Mesendoderm (in vitro differentiated cells): ENCODE measurements around the gene BARHL2.

Experiments
- DNase-seq: peaks from one replicate; pipeline ENCODE4 v3.0.0; 2013
- H2AK5ac ChIP-seq: 2 replicates; pipeline ENCODE4 v1.6.1; 2013; ENCODE audit warnings: low read length, inconsistent platforms
- H2BK120ac ChIP-seq: 2 replicates; pipeline ENCODE4 v1.6.1; 2013; ENCODE audit warnings: low read depth, mild to moderate bottlenecking, low read length, moderate library complexity, mixed read lengths
- H2BK15ac ChIP-seq: replicated peaks from 2 replicates; pipeline ENCODE4 v1.6.1; 2013; ENCODE audit warnings: low read depth, mild to moderate bottlenecking, moderate library complexity
- H2BK5ac ChIP-seq: 2 replicates; pipeline ENCODE4 v1.6.1; 2013; ENCODE audit warnings: low read length, inconsistent platforms
- H3K18ac ChIP-seq: 2 replicates; pipeline ENCODE4 v1.6.1; 2013; ENCODE audit warnings: mild to moderate bottlenecking, low read length, mixed read lengths
- H3K23ac ChIP-seq: one replicate; pipeline ENCODE4 v1.6.1; 2013; ENCODE audit warnings: low read length
- H3K27ac ChIP-seq: 2 replicates; pipeline ENCODE4 v1.5.1; 2013; ENCODE audit warnings: low read depth, mild to moderate bottlenecking, inconsistent platforms, low read length, moderate library complexity
- H3K27me3 ChIP-seq: 2 replicates; pipeline ENCODE4 v1.6.1; 2013; ENCODE audit warnings: low read length, control low read depth, mild to moderate bottlenecking, inconsistent platforms; ENCODE audit not compliant: insufficient read depth, poor library complexity
- H3K36me3 ChIP-seq: 2 replicates; pipeline ENCODE4 v1.6.1; 2013; ENCODE audit warnings: low read length, inconsistent platforms; ENCODE audit not compliant: control insufficient read depth, insufficient read depth
- H3K4ac ChIP-seq: one replicate; pipeline ENCODE4 v1.6.1; 2013; ENCODE audit warnings: low read depth, mild to moderate bottlenecking, low read length, moderate library complexity
- H3K4me1 ChIP-seq: 2 replicates; pipeline ENCODE4 v1.6.1; 2013; ENCODE audit warnings: low read depth, low read length, inconsistent platforms; ENCODE audit not compliant: control insufficient read depth
- H3K4me2 ChIP-seq: 2 replicates; pipeline ENCODE4 v1.6.1; 2013; ENCODE audit warnings: low read length
- H3K4me3 ChIP-seq: 2 replicates; pipeline ENCODE4 v1.5.1; 2013; ENCODE audit warnings: mild to moderate bottlenecking, low read length
- H3K56ac ChIP-seq: one replicate; pipeline ENCODE4 v1.6.1; 2013; ENCODE audit warnings: low read length
- H3K79me1 ChIP-seq: 2 replicates; pipeline ENCODE4 v1.6.1; 2013; ENCODE audit warnings: low read length, inconsistent platforms
- H3K79me2 ChIP-seq: 2 replicates; pipeline ENCODE4 v1.6.1; 2013; ENCODE audit warnings: mild to moderate bottlenecking, low read length; ENCODE audit not compliant: control insufficient read depth, insufficient read depth
- H3K9ac ChIP-seq: 2 replicates; pipeline ENCODE4 v1.6.1; 2013; ENCODE audit warnings: low read length, inconsistent platforms
- H4K5ac ChIP-seq: one replicate; pipeline ENCODE4 v1.6.1; 2013; ENCODE audit warnings: low read length
- H4K8ac ChIP-seq: one replicate; pipeline ENCODE4 v1.6.1; 2013; ENCODE audit warnings: low read depth, mild to moderate bottlenecking, control low read depth, low read length, moderate library complexity
- WGBS: extraction: QIAGEN DNeasy Blood & Tissue Kit; methylation state at CpG from one replicate; pipeline ENCODE4 v1.1.7; 2013; ENCODE audit warnings: low lambda C conversion rate, missing lambda C conversion rate; ENCODE audit not compliant: insufficient coverage; ENCODE audit errors: extremely low coverage; 5-methylcytosine and 5-hydroxymethylcytosine counted together

Gene BARHL2

GRCh38 chr1:90722874-90723589 is 5.9 kb upstream of the BARHL2 start:
- H3K18ac ChIP-seq: no peak overlapping the region
- H3K4me2 ChIP-seq: peak overlapping the region; percentile 31
- DNase-seq: no peak
- no peak overlapping the region for H3K56ac ChIP-seq
- no peak overlapping the region for H2BK120ac ChIP-seq
- H3K27me3 ChIP-seq: peaks cover 72% of the 10 kb centered on the region
- no peaks in the 10 kb centered on the region for H3K79me2 ChIP-seq
- H2BK15ac ChIP-seq: no peak overlapping the region
- no peak overlapping the region for H3K9ac ChIP-seq
- H4K8ac ChIP-seq: no peak overlapping the region
- H3K4me3 ChIP-seq: no peak overlapping the region
- H2AK5ac ChIP-seq: no peak overlapping the region
- no peak overlapping the region for H3K27ac ChIP-seq
- no peaks in the 10 kb centered on the region for H3K36me3 ChIP-seq
- H4K5ac ChIP-seq: no peak overlapping the region
- H3K79me1 ChIP-seq: no peaks in the 10 kb centered on the region
- H3K4ac ChIP-seq: no peak overlapping the region
- H3K23ac ChIP-seq: no peak overlapping the region
- H2BK5ac ChIP-seq: no peak overlapping the region
- peaks cover 7% of the 10 kb centered on the region for H3K4me1 ChIP-seq
- WGBS: no CpG with 5 or more reads among the region's 12 CpGs

GRCh38 chr1:90721210-90722194 is 4.4 kb upstream of the BARHL2 start:
- no peak overlapping the region for H3K18ac ChIP-seq
- H3K27me3 ChIP-seq: peaks cover 72% of the 10 kb centered on the region
- no peak overlapping the region for H3K9ac ChIP-seq
- DNase-seq: peak; percentile 87
- no peak overlapping the region for H3K4ac ChIP-seq
- no peak overlapping the region for H2BK15ac ChIP-seq
- WGBS: no CpG with 5 or more reads among the region's 15 CpGs
- no peak overlapping the region for H3K4me3 ChIP-seq
- H4K8ac ChIP-seq: no peak overlapping the region
- H3K4me1 ChIP-seq: peaks cover 5% of the 10 kb centered on the region
- no peak overlapping the region for H2BK120ac ChIP-seq
- no peak overlapping the region for H2BK5ac ChIP-seq
- no peak overlapping the region for H4K5ac ChIP-seq
- H3K79me1 ChIP-seq: no peaks in the 10 kb centered on the region
- H3K4me2 ChIP-seq: no peak overlapping the region
- H3K27ac ChIP-seq: no peak overlapping the region
- no peaks in the 10 kb centered on the region for H3K36me3 ChIP-seq
- no peaks in the 10 kb centered on the region for H3K79me2 ChIP-seq
- no peak overlapping the region for H3K23ac ChIP-seq
- no peak overlapping the region for H2AK5ac ChIP-seq
- no peak overlapping the region for H3K56ac ChIP-seq

GRCh38 chr1:90720145-90720636 is 3.1 kb upstream of the BARHL2 start:
- Histone ChIP-seq H2BK15ac (no peak overlapping the region), H3K4me3 (no peak overlapping the region), H3K27ac (no peak overlapping the region), H3K79me2 (no peaks in the 10 kb centered on the region), H3K18ac (no peak overlapping the region), H3K79me1 (no peaks in the 10 kb centered on the region), H2AK5ac (no peak overlapping the region), H3K4me1 (peaks cover 2% of the 10 kb centered on the region), H3K56ac (peak overlapping the region; percentile 67), H4K8ac (no peak overlapping the region), H3K36me3 (no peaks in the 10 kb centered on the region), H2BK120ac (no peak overlapping the region), H3K23ac (peak overlapping the region; percentile 57), H3K4ac (no peak overlapping the region), H3K9ac (peak overlapping the region; percentile 22), H3K4me2 (peak overlapping the region; percentile 61), H3K27me3 (peaks cover 73% of the 10 kb centered on the region), H4K5ac (no peak overlapping the region), H2BK5ac (no peak overlapping the region)
- no peak for DNase-seq
- WGBS: no CpG with 5 or more reads among the region's 14 CpGs

DNA sequence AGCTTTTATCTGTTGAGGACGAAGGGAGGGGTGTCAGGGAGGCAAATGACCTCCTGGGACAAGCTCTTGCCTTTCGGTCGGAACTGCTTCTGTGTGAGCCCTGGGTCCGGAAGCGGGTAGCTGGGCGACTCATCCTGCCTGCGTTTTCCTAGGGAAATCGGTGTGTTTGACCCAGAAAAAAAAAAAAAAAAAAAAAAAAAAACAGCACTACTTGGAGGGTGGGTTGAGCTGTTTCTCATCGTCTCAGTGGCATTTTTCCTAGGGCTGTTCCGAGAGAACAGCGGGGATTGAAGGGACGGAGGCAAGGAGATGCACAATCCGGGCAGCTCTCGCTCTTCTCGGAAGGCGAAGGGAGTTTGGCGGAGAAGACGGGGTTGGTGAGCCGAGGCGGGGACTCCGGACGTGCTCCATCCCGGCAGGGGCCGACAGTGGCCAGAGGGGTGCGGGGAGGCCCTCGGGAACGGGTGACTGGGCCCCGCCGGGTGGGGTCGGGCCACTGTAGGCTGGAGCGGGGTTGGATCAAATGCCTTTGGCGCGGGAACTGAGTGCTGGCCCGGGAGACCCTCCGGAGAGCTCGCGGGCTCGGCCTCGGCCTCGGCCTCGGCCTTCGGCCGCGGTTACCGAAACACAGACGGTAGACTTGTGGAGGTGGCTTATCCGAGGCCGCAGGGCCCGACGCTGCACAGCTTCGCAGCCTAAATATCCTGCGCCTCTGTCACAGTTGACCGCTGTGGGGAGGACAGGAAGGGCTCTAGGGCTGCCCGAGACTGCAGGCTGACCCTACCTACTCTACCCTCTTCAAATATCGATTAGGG is 2.4 kb upstream of the BARHL2 start:
- no peak overlapping the region for H3K4me3 ChIP-seq
- H3K4me2 ChIP-seq: peak overlapping the region; percentile 61
- H3K36me3 ChIP-seq: no peaks in the 10 kb centered on the region
- H2BK5ac ChIP-seq: no peak overlapping the region
- no peak overlapping the region for H3K4ac ChIP-seq
- peaks cover 74% of the 10 kb centered on the region for H3K27me3 ChIP-seq
- no peak overlapping the region for H3K23ac ChIP-seq
- no peak overlapping the region for H2BK15ac ChIP-seq
- no peak overlapping the region for H4K5ac ChIP-seq
- no peak overlapping the region for H2BK120ac ChIP-seq
- H3K9ac ChIP-seq: peak overlapping the region; percentile 22
- H3K79me2 ChIP-seq: no peaks in the 10 kb centered on the region
- H4K8ac ChIP-seq: no peak overlapping the region
- H3K4me1 ChIP-seq: peaks cover 2% of the 10 kb centered on the region
- no CpG with 5 or more reads among the region's 55 CpGs for WGBS
- peak overlapping the region; percentile 67 for H3K56ac ChIP-seq
- H2AK5ac ChIP-seq: no peak overlapping the region
- no peak overlapping the region for H3K18ac ChIP-seq
- no peak overlapping the region for H3K27ac ChIP-seq
- no peaks in the 10 kb centered on the region for H3K79me1 ChIP-seq
- DNase-seq: peak; percentile 77

DNA sequence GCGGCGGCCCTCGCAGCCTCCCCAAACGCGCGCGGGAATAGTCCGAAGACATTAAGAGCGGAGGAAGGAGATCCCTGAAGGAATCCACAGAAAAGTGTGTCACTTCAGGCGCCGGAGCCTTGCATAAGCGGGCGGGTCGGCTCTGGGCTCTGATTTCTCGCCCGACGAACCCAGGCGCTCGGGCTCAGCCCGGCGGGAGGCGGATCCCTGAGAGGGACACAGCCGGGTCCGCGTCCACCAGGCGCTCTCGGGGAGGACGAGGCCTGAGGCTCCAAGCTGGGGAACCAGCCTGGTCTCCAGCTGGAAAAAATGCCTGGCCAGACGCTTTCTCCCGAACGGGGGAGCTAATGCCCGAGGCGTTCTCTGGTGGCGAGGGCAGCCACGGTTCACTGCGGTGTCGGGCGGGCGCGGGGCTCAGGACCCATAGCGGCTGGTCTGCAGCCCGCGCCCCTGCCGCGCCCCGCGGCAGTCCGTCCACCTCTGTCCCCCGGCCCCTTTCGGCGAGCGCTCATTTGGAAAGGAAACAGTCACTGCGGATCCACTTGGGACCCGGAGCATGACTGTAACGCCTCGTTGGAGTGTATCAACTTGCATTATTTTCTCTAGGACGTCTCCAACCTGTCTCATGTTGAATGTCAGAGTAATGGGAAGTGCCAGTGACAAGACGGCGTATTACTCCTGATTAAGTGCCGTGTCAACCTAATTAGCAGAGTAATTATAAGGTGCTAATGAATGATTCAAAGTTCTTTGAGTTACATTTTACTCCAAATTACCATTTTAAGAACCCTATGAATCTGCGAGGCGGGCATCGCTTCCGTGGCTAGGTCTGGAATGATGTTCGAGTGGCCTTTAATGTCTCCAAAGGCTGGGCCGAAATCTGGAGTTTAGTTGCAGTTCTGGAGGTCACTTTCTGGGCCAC is 1.6 kb upstream of the BARHL2 start:
- Histone ChIP-seq H3K56ac (no peak overlapping the region), H4K8ac (no peak overlapping the region), H3K18ac (no peak overlapping the region), H2BK15ac (no peak overlapping the region), H3K79me1 (no peaks in the 10 kb centered on the region), H2AK5ac (no peak overlapping the region), H3K23ac (no peak overlapping the region), H2BK5ac (no peak overlapping the region), H3K4me1 (peaks cover 2% of the 10 kb centered on the region), H3K4me2 (peak overlapping the region; percentile 96), H3K9ac (peak overlapping the region; percentile 15), H3K36me3 (no peaks in the 10 kb centered on the region), H3K27ac (no peak overlapping the region), H3K27me3 (peaks cover 78% of the 10 kb centered on the region), H2BK120ac (no peak overlapping the region), H3K4ac (no peak overlapping the region), H3K79me2 (no peaks in the 10 kb centered on the region), H4K5ac (no peak overlapping the region), H3K4me3 (no peak overlapping the region)
- no CpG with 5 or more reads among the region's 66 CpGs for WGBS
- peak; percentile 57 for DNase-seq
